DND-41 (cell line): ENCODE data around the gene ZNF653.

Source experiments
- ATAC-seq: fragments of 200-7000 bp; cut with Tn5 transposase; 3 replicates; pipeline ENCODE4 v1.9.1; 2021; ENCODE audit warnings: low read depth; ENCODE audit not compliant: insufficient read depth
- DNase-seq: peaks from one replicate; pipeline ENCODE4 v3.0.0-alpha.2; 2020
- H2AFZ ChIP-seq: 2 replicates; pipeline ENCODE4 v1.6.0; 2012; ENCODE audit warnings: low read depth, low read length
- H3K27ac ChIP-seq: 2 replicates; pipeline ENCODE4 v1.5.1; 2012; ENCODE audit warnings: low read length, inconsistent platforms
- H3K27me3 ChIP-seq: fragments of 200-600 bp; sonication (generic); 2 replicates; pipeline ENCODE4 v1.6.0; 2012; ENCODE audit warnings: low read length, mild to moderate bottlenecking, inconsistent platforms; ENCODE audit not compliant: insufficient read depth, poor library complexity
- H3K36me3 ChIP-seq: 2 replicates; pipeline ENCODE4 v1.5.1; 2012; ENCODE audit warnings: low read length, inconsistent platforms; ENCODE audit not compliant: insufficient read depth
- H3K4me1 ChIP-seq: 2 replicates; pipeline ENCODE4 v1.5.1; 2012; ENCODE audit warnings: mild to moderate bottlenecking, low read length; ENCODE audit not compliant: insufficient read depth
- H3K4me2 ChIP-seq: 2 replicates; pipeline ENCODE4 v1.6.0; 2012; ENCODE audit warnings: mild to moderate bottlenecking, moderate library complexity, low read length, inconsistent platforms; ENCODE audit not compliant: insufficient read depth
- H3K4me3 ChIP-seq, 2 experiments: fragments of 200-600 bp in 1 of 2; shearing (Covaris generic) in 1 of 2; 2 replicates each; pipeline ENCODE4 v1.5.1; 2012 to 2016; ENCODE audit warnings: inconsistent platforms in 2 of 2, low read length in 2 of 2, mild to moderate bottlenecking in 2 of 2, low read depth in 1 of 2, moderate library complexity in 1 of 2
- H3K79me2 ChIP-seq: 2 replicates; pipeline ENCODE4 v1.6.0; 2012; ENCODE audit warnings: low read length, inconsistent platforms; ENCODE audit not compliant: insufficient read depth
- H3K9ac ChIP-seq: 2 replicates; pipeline ENCODE4 v1.6.0; 2012; ENCODE audit warnings: low read depth, mild to moderate bottlenecking, inconsistent platforms, low read length, moderate library complexity
- H3K9me3 ChIP-seq: 2 replicates; pipeline ENCODE4 v1.5.1; 2012; ENCODE audit warnings: low read length, moderate library complexity, mild to moderate bottlenecking, inconsistent platforms; ENCODE audit not compliant: insufficient read depth, severe bottlenecking
- H4K20me1 ChIP-seq: 2 replicates; pipeline ENCODE4 v1.6.0; 2012; ENCODE audit warnings: low read length; ENCODE audit not compliant: insufficient read depth
- CTCF ChIP-seq: IDR thresholded peaks from 2 replicates; pipeline ENCODE4 v1.5.1; 2012; ENCODE audit warnings: borderline replicate concordance, low read length, moderate library complexity, mild to moderate bottlenecking; ENCODE audit not compliant: poor library complexity, severe bottlenecking; ENCODE audit errors: extremely low read depth
- EZH2 ChIP-seq: IDR thresholded peaks from 3 replicates; pipeline ENCODE4 v1.6.1; 2012; ENCODE audit warnings: borderline replicate concordance, low read depth, mild to moderate bottlenecking, moderate library complexity, low read length, inconsistent platforms; ENCODE audit not compliant: severe bottlenecking

Gene ZNF653

GRCh38 chr19:11540645-11541044 lies 35.0 kb upstream of the ZNF653 start:
- no peaks in the 10 kb centered on the region for H3K79me2 ChIP-seq
- H4K20me1 ChIP-seq, result no peaks in the 10 kb centered on the region
- no peaks in the 10 kb centered on the region for H3K4me1 ChIP-seq
- no peaks in the 10 kb centered on the region for H3K36me3 ChIP-seq
- no peak overlapping the region for H3K9ac ChIP-seq
- no peaks in the 10 kb centered on the region for H3K27me3 ChIP-seq
- TF ChIP-seq EZH2, result no peak
- DNase-seq, result no peak
- no peak overlapping the region for H3K4me3 ChIP-seq
- H3K27ac ChIP-seq, result no peak overlapping the region
- H3K4me2 ChIP-seq, result no peak overlapping the region
- no peak overlapping the region for H2AFZ ChIP-seq
- ATAC-seq, result no peak
- no peaks in the 10 kb centered on the region for H3K9me3 ChIP-seq

- TF ChIP-seq EZH2 (no peak), CTCF (no peak)
- ATAC-seq (no peak), DNase-seq (no peak)
- no peaks in the 10 kb centered on the region for H3K9me3 ChIP-seq
- H4K20me1 ChIP-seq, result no peaks in the 10 kb centered on the region
- H2AFZ ChIP-seq, result no peak overlapping the region
- no peak overlapping the region for H3K4me2 ChIP-seq
- no peaks in the 10 kb centered on the region for H3K36me3 ChIP-seq
- H3K4me1 ChIP-seq, result no peaks in the 10 kb centered on the region
- no peak overlapping the region for H3K9ac ChIP-seq
- no peaks in the 10 kb centered on the region for H3K27me3 ChIP-seq
- H3K4me3 ChIP-seq, result no peak overlapping the region
- no peak overlapping the region for H3K27ac ChIP-seq
- no peaks in the 10 kb centered on the region for H3K79me2 ChIP-seq
Measured at GRCh38 chr19:11539495-11540365, 34.1 kb upstream of the ZNF653 start.

GRCh38 chr19:11538232-11539036 lies 32.8 kb upstream of the ZNF653 start, which contains the start of gene CNN1:
Gene CNN1, plus strand, starts transcription at chr19:11538851. Its CDS starts 77 bp downstream, at chr19:11538928.
- Histone ChIP-seq H4K20me1 (no peaks in the 10 kb centered on the region), H3K9me3 (no peaks in the 10 kb centered on the region), H3K27ac (no peak within 1 kb of the TSS), H3K4me3 (no peak within 1 kb of the TSS), H3K27me3 (no peaks in the 10 kb centered on the region), H2AFZ (0 out of 2 replicates have a peak within 1 kb of the TSS, but pooled peaks have one; percentile 28), H3K4me1 (no peaks in the 10 kb centered on the region), H3K4me2 (no peak within 1 kb of the TSS), H3K36me3 (no peaks in the 10 kb centered on the region), H3K9ac (no peak within 1 kb of the TSS), H3K79me2 (no peaks in the 10 kb centered on the region)
- DNase-seq (no peak), ATAC-seq (no peak)
- TF ChIP-seq CTCF, result no peak
- TF ChIP-seq EZH2, result no peak
